Left colon (tissue), 2 donors: ENCODE results near the gene FKBP2. TPM values are rescaled to one million over a fixed set of nuclear protein-coding genes. Genes with fewer than 3 reads are reported as not detected.
A peak's percentile ranks its signal among the peaks of the same experiment; 100 is the strongest.

Experiments
- ATAC-seq: fragments of 200-7000 bp; cut with Tn5 transposase; one replicate; pipeline ENCODE4 v1.9.1; 2020; ENCODE audit warnings: mild to moderate bottlenecking, moderate library complexity
- DNase-seq, 2 donors: peaks; one replicate each; pipeline ENCODE4 v3.0.0-alpha.2; 2020
- intact Hi-C, 2 donors: fragments of 100-400 bp; cut with DNase I in 1 of 2; cut with micrococcal nuclease in 1 of 2; formaldehyde crosslinking; loops; one replicate each; pipeline versions ENCODE4 v1.11.2 to v1.14.0; 2022; cut with DNase I, micrococcal nuclease
- total RNA-seq, 2 donors: library from RNA; stranded (reverse); fragmentation: NEBNext Ultra II Directional; extraction: Animal tissue kit (Norgen Biotek cat#: 25700); gene quantifications; one replicate each; pipeline ENCODE4 v1.2.1, GENCODE V29; 2021
- donor health status: DM: no; HTN: no; CAD: no.
- donor health status: DM: yes; HTN: yes; CAD: no.

The FKBP2 gene
- total RNA-seq, 2 donors from 2014 or later = 78.5 to 104 TPM

DNA sequence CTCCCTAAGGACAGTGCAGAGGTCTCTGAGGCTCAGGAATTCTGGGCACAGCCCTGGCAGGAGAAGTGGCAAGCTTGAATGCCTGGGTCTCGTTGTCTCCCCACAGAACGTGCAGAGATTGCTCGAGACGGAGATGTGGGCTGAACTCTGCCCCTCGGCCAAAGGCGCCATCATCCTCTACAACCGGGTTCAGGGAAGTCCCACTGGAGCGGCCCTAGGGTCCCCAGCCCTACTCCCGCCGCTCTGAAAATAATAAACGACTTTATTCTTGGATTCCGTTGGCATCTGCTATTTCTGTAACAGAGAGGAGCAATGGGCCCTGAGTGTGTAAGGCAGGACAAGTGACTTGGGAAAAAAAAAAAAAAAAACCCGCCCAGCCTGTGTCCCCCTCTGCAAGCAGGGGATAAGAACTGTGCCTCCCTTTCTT is 11.1 kb upstream of the FKBP2 start:
- DNase-seq = no peak
- intact Hi-C loops = no loop called here
- ATAC-seq = no peak

- ATAC-seq = peak; percentile 57
- intact Hi-C loops = no loop called here
- DNase-seq = peak; percentile 96 to 97
Measured at GRCh38 chr11:64230171-64230984, 10.5 kb upstream of the FKBP2 start, which contains the start of gene DNAJC4. DNAJC4 (plus strand) TSS chr11:64230548; CDS start chr11:64230855, 307 bp downstream.

- no peak for DNase-seq
- no peak for ATAC-seq
- intact Hi-C loops = no loop called here
Measured at GRCh38 chr11:64230985-64231365, 9.9 kb upstream of the FKBP2 start.

DNA sequence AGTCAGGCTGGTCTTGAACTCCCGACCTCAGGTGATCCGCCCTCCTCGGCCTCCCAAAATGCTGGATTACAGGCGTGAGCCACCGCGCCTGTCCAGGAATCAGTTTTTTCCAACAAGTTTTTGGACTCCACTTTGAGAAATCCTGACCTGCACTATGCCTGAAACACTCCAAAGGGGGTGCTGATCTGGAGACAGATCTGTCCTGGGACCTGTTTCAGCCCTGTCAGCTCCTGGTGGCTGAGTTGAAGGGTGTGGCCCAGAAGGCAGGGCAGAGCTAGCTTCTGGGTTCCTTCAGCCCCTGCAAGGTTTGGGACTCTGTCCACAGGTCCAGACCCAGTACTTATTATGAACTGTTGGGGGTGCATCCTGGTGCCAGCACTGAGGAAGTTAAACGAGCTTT is 9.3 kb upstream of the FKBP2 start:
- intact Hi-C loops = no loop called here
- no peak for DNase-seq
- ATAC-seq = no peak

DNA sequence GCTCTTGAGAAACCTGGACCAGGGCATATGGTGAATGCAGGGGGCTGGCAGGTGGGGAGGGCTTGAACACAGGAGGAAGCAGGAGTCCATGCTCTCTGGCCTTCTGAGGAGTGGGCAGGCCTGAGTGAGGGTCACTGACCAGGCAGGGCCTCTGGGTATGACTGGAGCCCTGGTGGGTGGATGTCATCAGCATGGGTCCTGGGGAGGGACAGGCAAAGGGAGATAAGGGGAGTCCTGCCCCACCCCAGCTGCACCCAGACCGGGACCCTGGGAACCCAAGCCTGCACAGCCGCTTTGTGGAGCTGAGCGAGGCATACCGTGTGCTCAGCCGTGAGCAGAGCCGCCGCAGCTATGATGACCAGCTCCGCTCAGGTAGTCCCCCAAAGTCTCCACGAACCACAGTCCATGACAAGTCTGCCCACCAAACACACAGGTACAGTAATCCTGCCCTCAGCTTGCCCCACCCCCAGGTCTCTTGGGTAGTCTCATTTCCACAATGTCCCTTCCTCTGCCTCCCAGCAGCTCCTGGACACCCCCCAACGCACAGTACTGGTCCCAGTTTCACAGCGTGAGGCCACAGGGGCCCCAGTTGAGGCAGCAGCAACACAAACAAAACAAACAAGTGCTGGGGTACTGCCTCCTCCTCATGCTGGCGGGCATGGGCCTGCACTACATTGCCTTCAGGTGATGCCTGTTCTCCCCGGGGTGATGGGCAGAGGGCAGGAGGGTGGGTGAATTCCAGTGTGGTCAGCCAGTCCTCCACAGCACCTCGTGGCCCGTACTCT is 8.5 kb upstream of the FKBP2 start:
- DNase-seq (no peak), ATAC-seq (no peak)
- intact Hi-C loops = no loop called here

GRCh38 chr11:64232967-64233315 is 8.0 kb upstream of the FKBP2 start:
- intact Hi-C loops = no loop called here
- DNase-seq (no peak), ATAC-seq (no peak)

DNA sequence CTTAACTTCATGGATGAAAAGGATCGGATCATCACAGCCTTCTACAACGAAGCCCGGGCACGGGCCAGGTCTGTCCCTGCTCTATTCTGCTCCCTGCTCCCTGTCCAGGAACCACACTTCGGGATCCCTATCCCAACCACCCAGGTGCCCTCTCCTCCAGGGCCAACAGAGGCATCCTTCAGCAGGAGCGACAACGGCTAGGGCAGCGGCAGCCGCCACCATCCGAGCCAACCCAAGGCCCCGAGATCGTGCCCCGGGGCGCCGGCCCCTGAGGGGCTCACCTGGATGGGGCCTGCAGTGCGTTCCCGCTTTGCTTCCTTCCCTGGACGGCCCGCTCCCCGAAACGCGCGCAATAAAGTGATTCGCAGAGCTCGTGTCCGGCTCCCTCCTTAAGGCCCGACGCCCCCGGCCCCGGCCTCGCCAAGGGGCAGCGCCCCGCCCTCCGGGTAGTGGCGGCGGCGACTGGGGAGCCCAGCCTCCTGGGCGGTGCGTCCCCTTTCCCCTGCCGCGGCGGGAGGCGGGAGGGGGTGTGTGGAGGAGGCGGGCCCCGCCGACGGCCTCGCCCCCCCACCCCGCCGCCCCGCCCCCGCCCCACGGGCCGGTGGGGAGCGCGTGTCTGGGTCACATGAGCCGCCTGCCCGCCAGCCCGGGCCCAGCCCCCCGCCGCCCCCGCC is 6.8 kb upstream of the FKBP2 start, which contains the start of gene VEGFB:
TSS of gene VEGFB (plus strand) at position 672 of the 674 bp plus-strand sequence. CDS start 250 bp downstream, outside the sequence.
- ATAC-seq = peak; percentile 43
- intact Hi-C loops = no loop called here
- DNase-seq = peak; percentile 79 to 81

- DNase-seq (peak; percentile 72 to 76), ATAC-seq (peak; percentile 44)
- intact Hi-C loops = no loop called here
Measured at GRCh38 chr11:64234647-64235379, 6.1 kb upstream of the FKBP2 start.

- peak in 1 of 2 donors; percentile 26 for DNase-seq
- ATAC-seq = no peak
- intact Hi-C loops = no loop called here
Measured at GRCh38 chr11:64235437-64236161, 5.3 kb upstream of the FKBP2 start.

GRCh38 chr11:64237484-64237951 is 3.4 kb upstream of the FKBP2 start:
- DNase-seq (peak; percentile 88 to 94), ATAC-seq (peak; percentile 32)
- intact Hi-C loops = no loop called here

GRCh38 chr11:64238076-64238475 is 2.8 kb upstream of the FKBP2 start:
- ATAC-seq (no peak), DNase-seq (peak in 1 of 2 donors; percentile 49)
- intact Hi-C loops = no loop called here

GRCh38 chr11:64238999-64239398 is 1.9 kb upstream of the FKBP2 start:
- intact Hi-C loops = no loop called here
- no peak for ATAC-seq
- DNase-seq = no peak

DNA sequence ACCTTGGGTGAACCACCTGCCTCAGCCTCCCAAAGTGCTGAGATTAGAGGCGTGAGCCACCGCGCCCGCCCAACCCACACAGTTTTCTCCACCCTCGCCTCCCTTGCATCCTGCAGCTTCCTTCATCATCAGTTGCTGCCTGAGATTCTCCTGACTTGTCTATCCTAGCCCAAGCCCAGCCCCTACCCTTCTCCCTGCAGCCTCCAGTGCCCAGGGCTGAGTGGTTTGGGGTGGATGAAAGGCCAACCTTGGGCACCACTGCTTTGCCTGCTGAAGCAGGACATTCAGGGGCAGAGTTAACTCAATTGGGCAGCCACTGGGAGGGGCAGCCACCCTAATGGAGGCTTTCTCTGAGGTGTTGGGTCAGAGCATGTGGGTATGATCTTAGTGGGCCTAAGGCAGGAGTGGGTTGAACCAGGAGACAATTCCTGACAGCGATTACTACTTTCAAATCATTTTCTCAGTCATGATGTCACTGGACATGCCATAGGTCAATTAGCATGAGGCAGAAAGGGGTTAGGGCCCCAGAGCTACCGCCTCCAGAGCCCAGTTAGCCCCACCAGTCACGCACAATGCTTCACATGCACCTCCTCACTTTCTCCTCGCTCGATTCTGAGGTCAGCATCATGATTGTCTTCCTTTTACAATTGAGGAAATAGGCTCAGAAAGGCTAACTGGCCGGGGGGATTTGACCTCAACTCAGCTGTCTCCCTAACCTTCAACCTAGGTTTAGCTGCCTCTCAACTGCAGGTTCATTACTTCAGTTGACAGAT is 1.0 kb upstream of the FKBP2 start:
- intact Hi-C loops = no loop called here
- ATAC-seq (no peak), DNase-seq (peak; percentile 44 to 73)

DNA sequence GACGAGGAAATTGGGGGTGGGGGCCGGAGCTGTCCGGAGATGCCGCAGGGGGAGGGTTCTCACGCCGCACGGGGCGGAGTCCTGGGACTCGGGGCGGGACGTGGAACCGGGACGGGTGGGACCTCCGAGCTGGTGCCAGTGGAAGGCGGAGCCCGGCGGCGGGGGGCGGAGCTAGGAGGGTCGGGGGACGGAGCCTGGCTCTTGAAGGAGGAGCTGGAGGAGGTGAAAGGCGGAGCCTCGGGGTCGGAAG is 271 bp downstream of the FKBP2 start:
- intact Hi-C loops = no loop called here
- peak; percentile 100 for DNase-seq
- ATAC-seq = peak; percentile 69

GRCh38 chr11:64241491-64242374 is 838 bp downstream of the FKBP2 start:
- ATAC-seq = peak; percentile 19
- peak; percentile 72 to 80 for DNase-seq
- intact Hi-C loops = no loop called here

DNA sequence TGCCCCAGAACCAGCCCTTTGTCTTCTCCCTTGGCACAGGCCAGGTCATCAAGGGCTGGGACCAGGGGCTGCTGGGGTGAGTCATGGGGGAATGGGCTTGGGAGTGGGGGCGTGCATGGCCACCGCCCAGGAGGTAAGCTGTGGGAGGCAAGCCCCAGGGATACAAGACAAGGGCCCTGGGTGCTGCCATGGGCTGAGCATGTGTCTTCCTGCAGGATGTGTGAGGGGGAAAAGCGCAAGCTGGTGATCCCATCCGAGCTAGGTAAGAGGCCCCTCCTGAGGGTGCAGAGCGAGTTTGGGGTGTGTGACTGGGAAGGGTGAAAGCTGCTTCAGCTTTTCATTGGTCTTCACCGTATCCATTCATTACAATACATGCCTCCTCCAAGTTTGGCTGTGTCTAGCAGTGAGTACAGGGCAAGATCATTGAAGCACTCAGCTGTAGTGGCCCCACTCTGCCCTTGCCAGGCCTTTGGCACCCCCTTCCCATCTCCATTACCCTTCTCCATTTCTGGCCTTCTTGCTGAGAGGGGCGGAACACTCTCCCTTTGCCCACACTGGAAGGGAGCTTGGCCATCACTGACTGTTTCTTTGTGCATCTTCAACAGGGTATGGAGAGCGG is 2.5 kb downstream of the FKBP2 start:
- peak in 1 of 2 donors; percentile 39 for DNase-seq
- no peak for ATAC-seq
- intact Hi-C loops = no loop called here
